ENCODE results near the gene HIBCH.
"Not testable (repeated sequence)": the region's sequence is repeated elsewhere in the genome, so short reads cannot be mapped to it uniquely, and the experiment has no call there.

The HIBCH gene

GRCh38 chr2:190319555-190320498, at the start of gene HIBCH:
Gene HIBCH (minus strand): TSS chr2:190319826. CDS start chr2:190319750, 76 bp downstream.
- peak; percentile 86 for DNase-seq

- no peak for DNase-seq
Observed at GRCh38 chr2:190367091-190367490, 47.5 kb upstream of the HIBCH start.

GRCh38 chr2:190366248-190366753, 46.7 kb upstream of the HIBCH start:
- DNase-seq: no peak

- DNase-seq: no peak
Observed at GRCh38 chr2:190365499-190366204, 46.0 kb upstream of the HIBCH start.

- DNase-seq: no peak
Observed at GRCh38 chr2:190362894-190363293, 43.3 kb upstream of the HIBCH start.

- DNase-seq: no peak
Observed at GRCh38 chr2:190361572-190361971, 41.9 kb upstream of the HIBCH start.

GRCh38 chr2:190360965-190361364, 41.3 kb upstream of the HIBCH start:
- no peak for DNase-seq

- no peak for DNase-seq
Observed at GRCh38 chr2:190360561-190360960, 40.9 kb upstream of the HIBCH start.

- DNase-seq: not testable (repeated sequence)
Observed at GRCh38 chr2:190358655-190359448, 39.2 kb upstream of the HIBCH start.

- DNase-seq: no peak
Observed at GRCh38 chr2:190357600-190357999, 38.0 kb upstream of the HIBCH start.

GRCh38 chr2:190355968-190356644, 36.5 kb upstream of the HIBCH start:
- DNase-seq: no peak

- DNase-seq: no peak
Observed at GRCh38 chr2:190354003-190354690, 34.5 kb upstream of the HIBCH start.

GRCh38 chr2:190353537-190353899, 33.9 kb upstream of the HIBCH start:
- no peak for DNase-seq

- no peak for DNase-seq
Observed at GRCh38 chr2:190352668-190353536, 33.3 kb upstream of the HIBCH start.

GRCh38 chr2:190351955-190352354, 32.3 kb upstream of the HIBCH start:
- DNase-seq: no peak

GRCh38 chr2:190350371-190350770, 30.7 kb upstream of the HIBCH start:
- DNase-seq: no peak

GRCh38 chr2:190344276-190344827, 24.7 kb upstream of the HIBCH start:
- no peak for DNase-seq

- DNase-seq: peak; percentile 41
Observed at GRCh38 chr2:190343536-190344275, 24.1 kb upstream of the HIBCH start, which contains the start of gene INPP1. Gene INPP1 (plus strand): TSS chr2:190343589. CDS start chr2:190360103, 16,514 bp downstream.

GRCh38 chr2:190343089-190343535, 23.5 kb upstream of the HIBCH start:
- no peak for DNase-seq
